PC-3 (cell line): ENCODE data around the gene USP9Y. TPM values are rescaled to one million over a fixed set of nuclear protein-coding genes. Genes with fewer than 3 reads are reported as not detected.

Experiments used
- ATAC-seq: fragments of 200-7000 bp; cut with Tn5 transposase; 2 replicates; pipeline ENCODE4 v1.9.1; 2020; ENCODE audit warnings: mild to moderate bottlenecking, moderate library complexity
- BruUV-seq: library from RNA; stranded (reverse); fragments of 400-500 nt; replicated peaks from 2 replicates; lab custom pipeline; 2021; lab: Mats Ljungman, UMichigan
- CTCF ChIA-PET: fragments of 300-600 bp; sonication (Branson Sonifier 250); formaldehyde crosslinking; loops from one replicate; lab custom pipeline; 2022; ENCODE audit warnings: antibody characterized with exemption; lab: Charles Lee
- POLR2A ChIA-PET: fragments of 300-600 bp; sonication (Branson Sonifier 250); formaldehyde crosslinking; loops from one replicate; lab custom pipeline; 2022; ENCODE audit warnings: antibody characterized with exemption; ENCODE audit not compliant: unreplicated experiment; lab: Charles Lee
- DNase-seq: peaks from one replicate; pipeline ENCODE4 v3.0.0-alpha.2; 2015
- H2AFZ ChIP-seq: fragments of 300-600 bp; sonication (generic); 2 replicates; pipeline ENCODE4 v1.6.0; 2016; ENCODE audit warnings: antibody characterized with exemption, low read length
- H3F3A ChIP-seq: fragments of 300-600 bp; sonication (generic); one replicate; pipeline ENCODE4 v1.6.0; 2017; ENCODE audit warnings: antibody characterized with exemption, low read length, control low read depth, mild to moderate bottlenecking; ENCODE audit not compliant: unreplicated experiment
- H3K27ac ChIP-seq: fragments of 300-600 bp; sonication (generic); 2 replicates; pipeline ENCODE4 v1.5.1; 2016; ENCODE audit warnings: mild to moderate bottlenecking, low read length
- H3K27me3 ChIP-seq: fragments of 300-600 bp; sonication (generic); 2 replicates; pipeline ENCODE4 v1.6.1; 2016; ENCODE audit warnings: low read length, mixed read lengths
- H3K36me3 ChIP-seq: fragments of 300-600 bp; sonication (generic); 2 replicates; pipeline ENCODE4 v1.6.1; 2016; ENCODE audit warnings: low read depth, mixed run types, low read length, mixed read lengths
- H3K4me1 ChIP-seq: fragments of 300-600 bp; sonication (generic); 2 replicates; pipeline ENCODE4 v1.5.1; 2016; ENCODE audit warnings: low read length; ENCODE audit not compliant: insufficient read depth
- H3K4me2 ChIP-seq: fragments of 300-600 bp; sonication (generic); 2 replicates; pipeline ENCODE4 v1.6.0; 2016; ENCODE audit warnings: low read length
- H3K4me3 ChIP-seq: fragments of 300-600 bp; sonication (generic); 2 replicates; pipeline ENCODE4 v1.5.1; 2016; ENCODE audit warnings: mild to moderate bottlenecking, low read length, mixed read lengths
- H3K79me2 ChIP-seq: fragments of 300-600 bp; sonication (generic); 2 replicates; pipeline ENCODE4 v1.6.1; 2017; ENCODE audit warnings: low read length, mixed read lengths
- H3K9ac ChIP-seq: fragments of 300-600 bp; sonication (generic); 2 replicates; pipeline ENCODE4 v1.6.0; 2016; ENCODE audit warnings: mild to moderate bottlenecking, low read length
- H3K9me2 ChIP-seq: fragments of 300-600 bp; sonication (generic); replicated peaks from 2 replicates; pipeline ENCODE4 v1.6.1; 2016; ENCODE audit warnings: mixed run types, low read length, mixed read lengths
- H3K9me3 ChIP-seq: fragments of 300-600 bp; sonication (generic); 2 replicates; pipeline ENCODE4 v1.6.1; 2016; ENCODE audit warnings: low read length, mixed read lengths
- H4K20me1 ChIP-seq: fragments of 300-600 bp; sonication (generic); 2 replicates; pipeline ENCODE4 v1.6.1; 2016; ENCODE audit warnings: low read length, mixed read lengths
- EZH2 ChIP-seq: fragments of 300-600 bp; sonication (generic); IDR thresholded peaks from one replicate; pipeline ENCODE4 v1.6.1; 2017; ENCODE audit warnings: antibody characterized with exemption, mild to moderate bottlenecking, low read length; ENCODE audit not compliant: unreplicated experiment
- EZH2phosphoT487 ChIP-seq: fragments of 300-600 bp; sonication (generic); IDR thresholded peaks from 2 replicates; pipeline ENCODE4 v1.6.1; 2018; ENCODE audit warnings: mild to moderate bottlenecking, antibody characterized with exemption, low read length, borderline replicate concordance
- intact Hi-C: fragments of 100-400 bp; cut with micrococcal nuclease; formaldehyde crosslinking; loops from 2 replicates; pipeline ENCODE4 v1.9.0; 2023
- total RNA-seq: library from RNA; depleted of rRNA; stranded (reverse); fragments of >200 nt; gene quantifications from 2 replicates; pipeline ENCODE4 v1.2.3, GENCODE V29; 2014
- TF ChIP-seq, protein P1 (sequence below): fragments of 300-600 bp; sonication (generic); conservative IDR thresholded peaks from 2 replicates; pipeline ENCODE4 v1.5.1; 2017; ENCODE audit warnings: antibody characterized with exemption, low read depth, mild to moderate bottlenecking, low read length

Gene USP9Y
- total RNA-seq, 1 experiment from 2014 or later, result not detected

DNA sequence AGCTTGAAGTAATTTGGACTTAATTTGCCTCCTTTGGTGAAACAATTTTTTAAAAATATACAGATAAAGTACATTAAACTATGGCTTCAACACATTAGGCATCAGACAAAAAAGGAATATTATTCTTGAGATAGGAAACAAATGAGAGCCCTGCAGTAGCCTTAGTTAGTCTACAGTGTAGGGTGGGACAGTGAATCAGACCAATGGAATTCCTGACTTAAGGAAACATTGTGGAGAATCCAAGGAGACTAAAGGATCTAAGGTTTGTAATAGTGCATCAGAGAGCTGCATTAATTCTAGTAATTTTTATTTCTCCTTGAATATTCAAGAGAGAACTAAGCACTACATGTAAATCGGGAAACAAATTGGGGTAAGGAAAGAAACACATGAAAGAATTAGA is 125.8 kb downstream of the USP9Y start:
- no peaks in the 10 kb centered on the region for H3K36me3 ChIP-seq
- intact Hi-C loops, result no loop called here
- ATAC-seq (no peak), DNase-seq (no peak)
- no peak overlapping the region for H3K27ac ChIP-seq
- no peak overlapping the region for H3K9ac ChIP-seq
- H3K9me3 ChIP-seq, result no peaks in the 10 kb centered on the region
- no peak overlapping the region for H2AFZ ChIP-seq
- no peaks in the 10 kb centered on the region for H3K27me3 ChIP-seq
- H3K79me2 ChIP-seq, result no peaks in the 10 kb centered on the region
- ChIA-PET CTCF (no interaction called here), POLR2A (no interaction called here)
- TF ChIP-seq EZH2phosphoT487, result no peak
- no peak for TF ChIP-seq EZH2
- TF ChIP-seq, protein P1, sequence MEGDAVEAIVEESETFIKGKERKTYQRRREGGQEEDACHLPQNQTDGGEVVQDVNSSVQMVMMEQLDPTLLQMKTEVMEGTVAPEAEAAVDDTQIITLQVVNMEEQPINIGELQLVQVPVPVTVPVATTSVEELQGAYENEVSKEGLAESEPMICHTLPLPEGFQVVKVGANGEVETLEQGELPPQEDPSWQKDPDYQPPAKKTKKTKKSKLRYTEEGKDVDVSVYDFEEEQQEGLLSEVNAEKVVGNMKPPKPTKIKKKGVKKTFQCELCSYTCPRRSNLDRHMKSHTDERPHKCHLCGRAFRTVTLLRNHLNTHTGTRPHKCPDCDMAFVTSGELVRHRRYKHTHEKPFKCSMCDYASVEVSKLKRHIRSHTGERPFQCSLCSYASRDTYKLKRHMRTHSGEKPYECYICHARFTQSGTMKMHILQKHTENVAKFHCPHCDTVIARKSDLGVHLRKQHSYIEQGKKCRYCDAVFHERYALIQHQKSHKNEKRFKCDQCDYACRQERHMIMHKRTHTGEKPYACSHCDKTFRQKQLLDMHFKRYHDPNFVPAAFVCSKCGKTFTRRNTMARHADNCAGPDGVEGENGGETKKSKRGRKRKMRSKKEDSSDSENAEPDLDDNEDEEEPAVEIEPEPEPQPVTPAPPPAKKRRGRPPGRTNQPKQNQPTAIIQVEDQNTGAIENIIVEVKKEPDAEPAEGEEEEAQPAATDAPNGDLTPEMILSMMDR, result no peak
- no peak overlapping the region for H3K4me3 ChIP-seq
- no peaks in the 10 kb centered on the region for H3K9me2 ChIP-seq
- no peaks in the 10 kb centered on the region for H4K20me1 ChIP-seq
- no peak overlapping the region for H3K4me2 ChIP-seq
- H3F3A ChIP-seq, result no peaks in the 10 kb centered on the region
- no TSS peak for BruUV-seq
- H3K4me1 ChIP-seq, result no peaks in the 10 kb centered on the region

DNA sequence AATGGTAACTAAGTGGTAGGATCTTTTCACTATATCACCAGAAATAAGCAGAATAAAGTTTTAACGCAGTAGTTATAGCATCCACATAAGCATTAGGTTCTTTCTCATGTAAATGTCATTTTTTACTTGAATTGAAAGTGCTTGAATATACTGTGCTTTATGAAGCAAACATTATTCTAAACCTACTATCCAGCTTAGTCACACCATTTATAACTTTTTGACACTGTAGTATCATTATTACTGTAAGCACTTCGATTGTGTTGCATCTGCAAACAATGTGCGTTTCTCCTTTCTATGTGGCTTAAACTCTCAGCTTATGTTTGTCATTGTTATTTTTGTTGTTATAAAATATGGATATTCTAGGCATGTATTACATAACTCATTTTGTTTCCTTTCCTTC is 132.3 kb downstream of the USP9Y start:
- Histone ChIP-seq H3K27ac (no peak overlapping the region), H3K27me3 (no peaks in the 10 kb centered on the region), H3K4me3 (no peak overlapping the region), H3K79me2 (no peaks in the 10 kb centered on the region), H3K9ac (no peak overlapping the region), H3K9me3 (no peaks in the 10 kb centered on the region), H3K4me2 (no peak overlapping the region), H4K20me1 (no peaks in the 10 kb centered on the region), H3K36me3 (no peaks in the 10 kb centered on the region), H2AFZ (no peak overlapping the region), H3F3A (no peaks in the 10 kb centered on the region), H3K9me2 (no peaks in the 10 kb centered on the region), H3K4me1 (no peaks in the 10 kb centered on the region)
- POLR2A ChIA-PET, result no interaction called here
- BruUV-seq, result no TSS peak
- intact Hi-C loops, result no loop called here
- ATAC-seq, result no peak
- TF ChIP-seq, protein P1, result no peak
- TF ChIP-seq EZH2 (no peak), EZH2phosphoT487 (no peak)
- no peak for DNase-seq
- CTCF ChIA-PET, result no interaction called here

DNA sequence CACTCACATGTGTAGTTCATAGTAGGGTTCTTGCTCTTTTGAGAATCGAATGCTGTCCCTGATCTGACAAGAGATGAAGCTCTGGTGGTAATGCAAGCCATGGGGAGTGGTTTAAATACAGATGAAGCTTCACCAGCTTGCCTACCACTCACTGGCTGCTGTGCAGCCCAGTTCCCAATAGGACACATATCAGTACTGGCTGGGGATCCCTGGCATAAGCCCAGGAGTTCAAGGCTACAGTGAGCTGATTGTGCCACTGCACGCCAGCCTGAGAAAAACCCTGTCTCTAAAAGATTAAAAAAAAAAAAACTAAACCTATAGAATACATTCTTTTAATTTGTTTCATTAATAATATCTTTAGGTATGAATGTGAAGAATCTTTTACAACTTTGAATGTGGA is 136.5 kb downstream of the USP9Y start:
- H4K20me1 ChIP-seq, result no peaks in the 10 kb centered on the region
- ChIA-PET POLR2A (no interaction called here), CTCF (no interaction called here)
- H3K4me1 ChIP-seq, result no peaks in the 10 kb centered on the region
- TF ChIP-seq EZH2 (no peak), EZH2phosphoT487 (no peak)
- TF ChIP-seq, protein P1, result no peak
- H3F3A ChIP-seq, result no peaks in the 10 kb centered on the region
- no peaks in the 10 kb centered on the region for H3K9me2 ChIP-seq
- H2AFZ ChIP-seq, result no peak overlapping the region
- no peak for ATAC-seq
- no peaks in the 10 kb centered on the region for H3K79me2 ChIP-seq
- H3K4me3 ChIP-seq, result no peak overlapping the region
- no peak overlapping the region for H3K4me2 ChIP-seq
- BruUV-seq, result no TSS peak
- no peak for DNase-seq
- H3K9me3 ChIP-seq, result no peaks in the 10 kb centered on the region
- no peak overlapping the region for H3K27ac ChIP-seq
- H3K27me3 ChIP-seq, result no peaks in the 10 kb centered on the region
- no peaks in the 10 kb centered on the region for H3K36me3 ChIP-seq
- no peak overlapping the region for H3K9ac ChIP-seq
- intact Hi-C loops, result no loop called here
